H1 (cell line): ENCODE data around the gene DOK6. TPM values are rescaled to one million over a fixed set of nuclear protein-coding genes. Genes with fewer than 3 reads are reported as not detected.

Experiments
- CTCF ChIA-PET: fragments of 300-600 bp; sonication (Branson Sonifier 250); formaldehyde crosslinking; loops from one replicate; lab custom pipeline; 2021; ENCODE audit not compliant: partially characterized antibody; lab: Charles Lee
- POLR2A ChIA-PET: fragments of 300-600 bp; sonication (Branson Sonifier 250); formaldehyde crosslinking; loops from one replicate; lab custom pipeline; 2021; ENCODE audit warnings: inconsistent platforms; ENCODE audit not compliant: partially characterized antibody; lab: Charles Lee
- DNase-seq, 2 experiments: peaks; one replicate each; pipeline versions ENCODE4 v3.0.0 to v3.0.0-alpha.2; 2010 to 2022; ENCODE audit warnings: low spot score in 2 of 2, low read depth in 1 of 2, mixed read lengths in 1 of 2
- FAIRE-seq: peaks from 2 replicates; lab custom pipeline; 2011; peaks lifted over from hg19 to GRCh38; lab: Jason Lieb, UNC
- H2AFZ ChIP-seq: 2 replicates; pipeline ENCODE4 v1.8.1; 2012; ENCODE audit warnings: low read length, inconsistent platforms
- H2AK5ac ChIP-seq: 2 replicates; pipeline ENCODE4 v1.6.1; 2013; ENCODE audit warnings: low read depth, low read length
- H2BK120ac ChIP-seq: replicated peaks from 2 replicates; pipeline ENCODE3; 2013; ENCODE audit warnings: low read depth, low read length, inconsistent platforms
- H2BK12ac ChIP-seq: 2 replicates; pipeline ENCODE4 v1.6.1; 2013; ENCODE audit warnings: low read depth, low read length
- H2BK15ac ChIP-seq: 2 replicates; pipeline ENCODE4 v1.6.1; 2013; ENCODE audit warnings: low read length
- H2BK20ac ChIP-seq: 2 replicates; pipeline ENCODE4 v1.6.1; 2013; ENCODE audit warnings: low read length
- H2BK5ac ChIP-seq: 2 replicates; pipeline ENCODE4 v1.6.1; 2013; ENCODE audit warnings: low read depth, low read length
- H3K14ac ChIP-seq: 2 replicates; pipeline ENCODE4 v1.6.1; 2013; ENCODE audit warnings: inconsistent platforms; ENCODE audit not compliant: insufficient read length
- H3K18ac ChIP-seq: 2 replicates; pipeline ENCODE4 v1.6.1; 2013; ENCODE audit warnings: low read length; ENCODE audit errors: extremely low read depth
- H3K23ac ChIP-seq: 2 replicates; pipeline ENCODE4 v1.6.1; 2013; ENCODE audit warnings: inconsistent platforms; ENCODE audit not compliant: insufficient read length
- H3K23me2 ChIP-seq: 2 replicates; pipeline ENCODE4 v1.6.1; 2013; ENCODE audit warnings: low read depth, low read length
- H3K27ac ChIP-seq: 2 replicates; pipeline ENCODE4 v1.6.1; 2011; ENCODE audit warnings: low read depth, low read length, inconsistent platforms
- H3K27me3 ChIP-seq, 4 experiments: replicated peaks in 1 of 4; 1 replicate in 1 of 4; 2 replicates in 3 of 4; pipeline versions ENCODE4 v1.6.1 to v1.8.1; 2011 to 2013; ENCODE audit warnings: low read length in 3 of 4, mild to moderate bottlenecking in 3 of 4, inconsistent platforms in 2 of 4, mixed read lengths in 2 of 4, moderate library complexity in 1 of 4; ENCODE audit not compliant: control insufficient read depth in 3 of 4, insufficient read depth in 3 of 4; ENCODE audit errors: extremely low read depth in 1 of 4
- H3K36me3 ChIP-seq, 4 experiments: 2 replicates each; pipeline versions ENCODE4 v1.6.1 to v1.8.1; 2011 to 2013; ENCODE audit warnings: mild to moderate bottlenecking in 4 of 4, low read length in 3 of 4, moderate library complexity in 2 of 4, control low read depth in 1 of 4, inconsistent platforms in 1 of 4; ENCODE audit not compliant: insufficient read depth in 4 of 4, control insufficient read depth in 2 of 4
- H3K4ac ChIP-seq: replicated peaks from 2 replicates; pipeline ENCODE3; 2013; ENCODE audit warnings: low read length, low read depth, mixed read lengths, inconsistent platforms; ENCODE audit not compliant: insufficient read length
- H3K4me1 ChIP-seq, 4 experiments: replicated peaks in 1 of 4; 1 replicate in 1 of 4; 2 replicates in 3 of 4; pipeline versions ENCODE4 v1.6.1 to v1.8.1; 2011 to 2013; ENCODE audit warnings: low read length in 3 of 4, inconsistent platforms in 2 of 4, mixed read lengths in 1 of 4; ENCODE audit not compliant: insufficient read depth in 4 of 4, control insufficient read depth in 3 of 4
- H3K4me2 ChIP-seq, 2 experiments: 2 replicates each; pipeline versions ENCODE4 v1.6.1 to v1.8.1; 2011 to 2013; ENCODE audit warnings: low read depth in 2 of 2, low read length in 2 of 2, control low read depth in 1 of 2, inconsistent platforms in 1 of 2, mild to moderate bottlenecking in 1 of 2; ENCODE audit not compliant: insufficient read depth in 1 of 2
- H3K4me3 ChIP-seq, 4 experiments: fragments of 200-600, 300-600 bp in 1 of 4; sonication (generic), shearing (Covaris generic), sonication (Bioruptor Twin) in 1 of 4; 2 replicates each; pipeline versions ENCODE4 v1.5.1 to v1.8.1; 2011 to 2016; ENCODE audit warnings: low read length in 4 of 4, low read depth in 3 of 4, control low read depth in 2 of 4, inconsistent platforms in 2 of 4, mild to moderate bottlenecking in 2 of 4, mixed read lengths in 1 of 4, moderate library complexity in 1 of 4; ENCODE audit not compliant: insufficient read depth in 2 of 4; ENCODE audit errors: extremely low read depth in 1 of 4
- H3K56ac ChIP-seq: replicated peaks from 2 replicates; pipeline ENCODE3; 2013; ENCODE audit warnings: low read depth, mild to moderate bottlenecking, mixed read lengths, low read length, inconsistent platforms; ENCODE audit not compliant: insufficient read length
- H3K79me1 ChIP-seq: 2 replicates; pipeline ENCODE4 v1.6.1; 2013; ENCODE audit warnings: low read depth, low read length, control low read depth
- H3K79me2 ChIP-seq, 2 experiments: 2 replicates each; pipeline versions ENCODE4 v1.6.1 to v1.8.1; 2012 to 2013; ENCODE audit warnings: low read length in 2 of 2, mild to moderate bottlenecking in 2 of 2, inconsistent platforms in 1 of 2; ENCODE audit not compliant: insufficient read depth in 2 of 2, control insufficient read depth in 1 of 2
- H3K9ac ChIP-seq, 4 experiments: replicated peaks in 1 of 4; 1 replicate in 1 of 4; 2 replicates in 3 of 4; pipeline versions ENCODE4 v1.6.1 to v1.8.1; 2011 to 2013; ENCODE audit warnings: low read depth in 3 of 4, low read length in 3 of 4, control low read depth in 2 of 4, mild to moderate bottlenecking in 2 of 4, moderate library complexity in 2 of 4, inconsistent platforms in 1 of 4; ENCODE audit errors: extremely low read depth in 1 of 4
- H3K9me3 ChIP-seq, 2 experiments: 2 replicates each; pipeline versions ENCODE4 v1.6.1 to v1.8.1; 2012 to 2013; ENCODE audit warnings: mild to moderate bottlenecking in 2 of 2, moderate library complexity in 2 of 2, control low read depth in 1 of 2, inconsistent platforms in 1 of 2, low read depth in 1 of 2, low read length in 1 of 2, mixed read lengths in 1 of 2; ENCODE audit not compliant: insufficient read depth in 2 of 2
- H4K20me1 ChIP-seq, 2 experiments: replicated peaks in 1 of 2; 2 replicates each; pipeline versions ENCODE3 to v1.8.1; 2011 to 2013; ENCODE audit warnings: inconsistent platforms in 2 of 2, low read length in 2 of 2, mild to moderate bottlenecking in 1 of 2; ENCODE audit not compliant: insufficient read depth in 2 of 2, control insufficient read depth in 1 of 2
- H4K5ac ChIP-seq: 2 replicates; pipeline ENCODE4 v1.6.1; 2013; ENCODE audit warnings: low read length, low read depth, mixed read lengths, inconsistent platforms; ENCODE audit not compliant: insufficient read length
- H4K8ac ChIP-seq: 2 replicates; pipeline ENCODE4 v1.8.0; 2013; ENCODE audit warnings: mild to moderate bottlenecking, moderate library complexity, low read length, inconsistent platforms; ENCODE audit not compliant: insufficient read depth; ENCODE audit errors: extremely low read depth
- H4K91ac ChIP-seq: replicated peaks from 2 replicates; pipeline ENCODE3; 2013; ENCODE audit warnings: low read length, mixed read lengths, inconsistent platforms; ENCODE audit not compliant: insufficient read length
- EGR1 ChIP-seq: IDR thresholded peaks from 2 replicates; pipeline ENCODE4 v1.6.1; 2011; ENCODE audit warnings: low read depth, low read length, borderline replicate concordance
- RAD21 ChIP-seq, 2 experiments: IDR thresholded peaks in 1 of 2; conservative IDR thresholded peaks in 1 of 2; 2 replicates each; pipeline ENCODE4 v1.6.1; 2011; ENCODE audit warnings: low read depth in 2 of 2, low read length in 2 of 2, improper control_type of control experiment in 1 of 2, inconsistent platforms in 1 of 2, mild to moderate bottlenecking in 1 of 2, moderate library complexity in 1 of 2
- WGBS, 2 experiments: shearing (Covaris generic) in 1 of 2; methylation state at CpG; one replicate each; pipeline versions ENCODE4 v1.1.6 to v1.1.7; 2013 to 2015; ENCODE audit warnings: low lambda C conversion rate in 2 of 2, mixed read lengths in 2 of 2, inconsistent platforms in 1 of 2, low coverage in 1 of 2, missing lambda C conversion rate in 1 of 2; ENCODE audit not compliant: insufficient replicate concordance in 2 of 2, insufficient coverage in 1 of 2, insufficient read length in 1 of 2; ENCODE audit errors: extremely low coverage in 1 of 2, missing lambda C conversion rate in 1 of 2; 5-methylcytosine and 5-hydroxymethylcytosine counted together
- polyA plus RNA-seq, 7 experiments: library from polyadenylated mRNA; depleted of rRNA in 3 of 7; stranded (reverse) in 5 of 7; unstranded in 2 of 7; fragments of >200 nt in 5 of 7; fragments of 200-250 nt in 2 of 7; gene quantifications; 1 replicate in 5 of 7; 2 replicates in 1 of 7; 4 replicates in 1 of 7; pipeline versions ENCODE4 v1.2.1 to v1.2.3, GENCODE V29; 2011 to 2013; ENCODE audit warnings: missing spikeins in 2 of 7, mixed read lengths in 2 of 7
- total RNA-seq: library from RNA; stranded (reverse); fragmentation: NEBNext Ultra II Directional; extraction: Animal tissue kit (Norgen Biotek cat#: 25700); gene quantifications from 2 replicates; pipeline ENCODE4 v1.2.1, GENCODE V29; 2021

Gene DOK6
- total and polyA plus RNA-seq, 2 of the 8 experiments (the other 6 are each of a cell fraction or from before 2014, with no cell fraction given): 0.33 to 0.50 TPM

- POLR2A ChIA-PET: no interaction called here
- Histone ChIP-seq H2BK12ac (no peak overlapping the region), H4K91ac (no peak overlapping the region), H3K36me3 (no peaks in the 10 kb centered on the region), H4K20me1 (no peaks in the 10 kb centered on the region), H3K4me3 (no peak overlapping the region), H4K8ac (no peak overlapping the region), H4K5ac (no peak overlapping the region), H3K9ac (no peak overlapping the region), H3K27me3 (no peaks in the 10 kb centered on the region; a peak in 1 of 7 replicates), H2AK5ac (no peak overlapping the region), H3K4ac (no peak overlapping the region), H3K23ac (no peak overlapping the region), H2BK15ac (no peak overlapping the region), H3K79me1 (no peaks in the 10 kb centered on the region), H2BK20ac (no peak overlapping the region), H3K56ac (no peak overlapping the region), H2BK120ac (no peak overlapping the region), H3K79me2 (no peaks in the 10 kb centered on the region), H2AFZ (no peak overlapping the region), H3K27ac (no peak overlapping the region), H3K9me3 (no peaks in the 10 kb centered on the region), H2BK5ac (no peak overlapping the region), H3K23me2 (no peaks in the 10 kb centered on the region), H3K14ac (no peak overlapping the region), H3K4me2 (no peak overlapping the region), H3K4me1 (peaks cover 0 to 2% (median 0%) of the 10 kb centered on the region in 4 experiments; a peak in 1 of 7 replicates), H3K18ac (no peak overlapping the region)
- no peak for FAIRE-seq
- CTCF ChIA-PET: no interaction called here
- WGBS, 2 experiments: 92% methylated on average over 2 of the region's 2 CpGs; no CpG with 5 or more reads in 1 of the 2 experiments
- TF ChIP-seq RAD21 (IDR thresholded peaks at IDR 0.05 in 1 of 2, conservative IDR thresholded peaks at IDR 0.05 in 1 of 2; ENCODE audit: low read depth in 2 of 2, low read length in 2 of 2) (no peak), EGR1 (no peak)
- no peak for DNase-seq
Observed at GRCh38 chr18:69649684-69650083, 249.0 kb downstream of the DOK6 start.
